Ascending aorta (tissue), 2 donors: ENCODE measurements around the gene SFSWAP. TPM values are rescaled to one million over a fixed set of nuclear protein-coding genes. Genes with fewer than 3 reads are reported as not detected.

Source experiments
- DNase-seq, 2 donors: peaks; one replicate each; pipeline ENCODE4 v3.0.0-alpha.2; 2019; ENCODE audit warnings: low spot score in 2 of 2
- H3K27ac ChIP-seq, 2 donors: fragments of 200-600 bp; sonication (generic); one replicate each; pipeline ENCODE4 v1.5.1; 2016 to 2017; ENCODE audit warnings: mild to moderate bottlenecking in 1 of 2
- H3K27me3 ChIP-seq: fragments of 200-600 bp; sonication (generic); one replicate; pipeline ENCODE4 v1.5.1; 2017
- H3K36me3 ChIP-seq, 2 donors: fragments of 200-600 bp; sonication (generic); one replicate each; pipeline ENCODE4 v1.5.1; 2016
- H3K4me1 ChIP-seq, 2 donors: fragments of 200-600 bp; sonication (generic); one replicate each; pipeline ENCODE4 v1.5.1; 2016 to 2017; ENCODE audit warnings: mild to moderate bottlenecking in 1 of 2
- H3K4me3 ChIP-seq, 2 donors: fragments of 200-600 bp; sonication (generic); one replicate each; pipeline ENCODE4 v1.5.1; 2016 to 2017; ENCODE audit warnings: mild to moderate bottlenecking in 1 of 2
- H3K9me3 ChIP-seq, 2 donors: fragments of 200-600 bp; sonication (generic); one replicate each; pipeline ENCODE4 v1.5.1; 2016
- CTCF ChIP-seq, 3 experiments: fragments of 200-600 bp in 2 of 3; fragments of 450-650 bp in 1 of 3; sonication (generic) in 2 of 3; IDR thresholded peaks; one replicate each; pipeline ENCODE4 v1.5.1; 2016 to 2019; ENCODE audit warnings: antibody characterized with exemption in 3 of 3, mild to moderate bottlenecking in 1 of 3, moderate library complexity in 1 of 3
- intact Hi-C: fragments of 100-400 bp; cut with DNase I; formaldehyde crosslinking; loops from one replicate; pipeline ENCODE4 v1.15.1; 2023
- total RNA-seq: library from RNA; depleted of rRNA; stranded (reverse); fragments of >200 nt; gene quantifications from one replicate; pipeline ENCODE4 v1.1.0, GENCODE V29; 2016

The SFSWAP gene
- total RNA-seq, 1 donor from 2014 or later = 15.8 TPM

GRCh38 chr12:131759176-131759575 is 48.3 kb downstream of the SFSWAP start:
- Histone ChIP-seq H3K36me3 (peaks cover 59 to 88% of the 10 kb centered on the region in 2 donors), H3K4me1 (no peaks in the 10 kb centered on the region), H3K27me3 (no peaks in the 10 kb centered on the region), H3K27ac (no peak overlapping the region), H3K9me3 (no peaks in the 10 kb centered on the region), H3K4me3 (no peak overlapping the region)
- no peak for TF ChIP-seq CTCF (IDR thresholded peaks at IDR 0.05)
- intact Hi-C loops = no loop called here
- DNase-seq = no peak

GRCh38 chr12:131761638-131762037 is 50.7 kb downstream of the SFSWAP start:
- Histone ChIP-seq H3K4me1 (no peaks in the 10 kb centered on the region), H3K4me3 (no peak overlapping the region), H3K27ac (no peak overlapping the region), H3K9me3 (no peaks in the 10 kb centered on the region), H3K36me3 (peaks cover 53 to 89% of the 10 kb centered on the region in 2 donors), H3K27me3 (no peaks in the 10 kb centered on the region)
- intact Hi-C loops = no loop called here
- no peak for DNase-seq
- no peak for TF ChIP-seq CTCF (IDR thresholded peaks at IDR 0.05)

- intact Hi-C loops = no loop called here
- no peak for TF ChIP-seq CTCF (IDR thresholded peaks at IDR 0.05)
- H3K9me3 ChIP-seq = no peaks in the 10 kb centered on the region
- H3K27me3 ChIP-seq = no peaks in the 10 kb centered on the region
- no peaks in the 10 kb centered on the region for H3K4me1 ChIP-seq
- H3K36me3 ChIP-seq = peaks cover 41 to 89% of the 10 kb centered on the region in 2 donors
- DNase-seq = no peak
- no peak overlapping the region for H3K27ac ChIP-seq
- H3K4me3 ChIP-seq = no peak overlapping the region
Observed at GRCh38 chr12:131764738-131765137, 53.8 kb downstream of the SFSWAP start.

GRCh38 chr12:131765961-131766360 is 55.1 kb downstream of the SFSWAP start:
- H3K36me3 ChIP-seq = peaks cover 41 to 92% of the 10 kb centered on the region in 2 donors
- intact Hi-C loops = no loop called here

GRCh38 chr12:131766382-131767107 is 55.7 kb downstream of the SFSWAP start:
- Histone ChIP-seq H3K4me3 (no peak overlapping the region), H3K27ac (no peak overlapping the region), H3K36me3 (peaks cover 45 to 92% of the 10 kb centered on the region in 2 donors), H3K4me1 (no peaks in the 10 kb centered on the region), H3K27me3 (no peaks in the 10 kb centered on the region), H3K9me3 (no peaks in the 10 kb centered on the region)
- intact Hi-C loops = no loop called here
- no peak for DNase-seq
- no peak for TF ChIP-seq CTCF (IDR thresholded peaks at IDR 0.05)

More at GRCh38 chr12:131765961-131766360, 55.1 kb downstream of the SFSWAP start:
- H3K4me3 ChIP-seq = no peak overlapping the region
- no peak for TF ChIP-seq CTCF (IDR thresholded peaks at IDR 0.05)
- DNase-seq = no peak
- no peak overlapping the region for H3K27ac ChIP-seq
- no peaks in the 10 kb centered on the region for H3K27me3 ChIP-seq
- no peaks in the 10 kb centered on the region for H3K9me3 ChIP-seq
- H3K4me1 ChIP-seq = no peaks in the 10 kb centered on the region
